Activated naive CD4-positive, alpha-beta T cell treated with anti-CD3 and anti-CD28 coated beads, Interleukin-2, amount 50 U/mL, for 24 hours (primary cell): ENCODE data around the gene UBR1.
"Not testable (repeated sequence)": the region's sequence is repeated elsewhere in the genome, so short reads cannot be mapped to it uniquely, and the experiment has no call there.

Source experiments
- H3K27ac Mint-ChIP-seq: one replicate; pipeline ENCODE4 v1.8.0; 2021; ENCODE audit warnings: mild to moderate bottlenecking, mixed read lengths
- H3K27me3 Mint-ChIP-seq: one replicate; pipeline ENCODE4 v1.8.0; 2021; ENCODE audit warnings: mixed read lengths
- H3K36me3 Mint-ChIP-seq: one replicate; pipeline ENCODE4 v1.8.0; 2021; ENCODE audit warnings: mixed read lengths
- H3K4me1 Mint-ChIP-seq: one replicate; pipeline ENCODE4 v1.8.0; 2021; ENCODE audit warnings: mixed read lengths
- H3K4me3 Mint-ChIP-seq: one replicate; pipeline ENCODE4 v1.8.0; 2021; ENCODE audit warnings: mild to moderate bottlenecking, mixed read lengths
- H3K9me3 Mint-ChIP-seq: one replicate; pipeline ENCODE4 v1.8.0; 2021; ENCODE audit warnings: mixed read lengths

UBR1 gene

DNA sequence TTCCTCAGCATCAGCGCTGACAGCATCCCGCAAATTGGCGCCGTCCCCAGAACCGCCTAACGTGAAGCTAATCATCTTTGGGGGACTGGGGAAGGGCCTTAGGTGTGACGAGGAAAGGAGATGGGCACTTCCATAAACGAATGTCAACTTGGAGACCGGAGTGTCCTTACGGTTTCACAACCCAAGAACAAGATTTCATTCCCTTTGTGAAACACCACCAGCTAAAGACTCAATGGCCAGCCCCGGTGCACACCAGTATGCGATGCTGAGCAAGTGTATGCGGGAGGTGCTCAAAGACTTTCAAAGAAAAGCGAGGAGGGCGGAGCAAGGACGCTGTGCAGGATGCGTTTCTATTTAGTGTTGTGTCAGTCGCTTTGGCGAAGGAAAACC is 184.5 kb downstream of the UBR1 start:
- no peaks in the 10 kb centered on the region for H3K27me3 Mint-ChIP-seq
- H3K4me1 Mint-ChIP-seq, result peaks cover 30% of the 10 kb centered on the region
- no peaks in the 10 kb centered on the region for H3K36me3 Mint-ChIP-seq
- H3K4me3 Mint-ChIP-seq, result peak overlapping the region; percentile 98
- H3K9me3 Mint-ChIP-seq, result no peaks in the 10 kb centered on the region
- peak overlapping the region; percentile 97 for H3K27ac Mint-ChIP-seq

DNA sequence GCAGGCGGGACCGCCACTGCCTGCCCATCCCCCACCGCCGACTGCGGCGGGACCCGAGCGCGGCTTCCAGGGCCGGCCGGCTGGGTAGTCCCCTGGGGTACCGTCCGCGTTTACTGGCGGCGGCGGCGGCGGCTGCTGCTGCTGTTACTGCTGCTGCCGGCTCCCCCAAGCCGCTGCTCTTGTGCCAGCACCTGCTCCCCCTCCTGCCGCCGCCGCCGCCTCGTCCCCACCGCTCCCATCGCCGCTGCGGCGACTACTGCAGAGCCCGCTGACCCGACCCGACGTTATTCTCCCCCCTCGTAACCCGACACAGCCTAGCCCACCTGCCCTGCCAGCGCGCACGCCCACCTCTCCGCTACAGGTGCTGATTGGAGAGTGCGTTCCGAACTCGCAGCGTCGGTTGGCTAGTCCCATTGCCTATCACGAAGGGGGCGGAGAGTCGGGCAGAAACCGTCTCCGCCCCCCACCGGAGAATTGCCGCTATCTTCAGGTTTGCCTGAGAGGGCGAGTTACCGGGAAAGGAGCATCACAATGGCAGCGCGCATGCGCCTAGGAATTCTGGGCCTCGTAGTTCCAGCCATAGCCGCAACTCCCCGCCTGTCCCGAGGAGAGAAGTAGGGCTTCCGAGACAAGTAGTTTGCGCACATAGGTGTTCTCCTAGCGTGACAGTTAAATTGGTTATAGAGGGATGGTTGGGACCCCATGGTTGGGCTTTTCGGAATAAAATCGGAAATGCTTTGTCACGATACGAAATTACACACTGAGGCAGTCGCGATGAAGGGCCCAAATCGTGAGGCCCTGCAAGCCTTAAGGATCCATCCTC is 185.1 kb downstream of the UBR1 start, which contains the start of gene TTBK2:
TSS of gene TTBK2 (minus strand) at position 260 of the 823 bp plus-strand sequence. CDS start 42,161 bp downstream, outside the sequence.
- H3K27ac Mint-ChIP-seq, result peak within 1 kb of the TSS; percentile 97
- H3K4me1 Mint-ChIP-seq, result peaks cover 30% of the 10 kb centered on the region
- no peaks in the 10 kb centered on the region for H3K9me3 Mint-ChIP-seq
- H3K36me3 Mint-ChIP-seq, result no peaks in the 10 kb centered on the region
- peak within 1 kb of the TSS; percentile 98 for H3K4me3 Mint-ChIP-seq
- H3K27me3 Mint-ChIP-seq, result no peaks in the 10 kb centered on the region

DNA sequence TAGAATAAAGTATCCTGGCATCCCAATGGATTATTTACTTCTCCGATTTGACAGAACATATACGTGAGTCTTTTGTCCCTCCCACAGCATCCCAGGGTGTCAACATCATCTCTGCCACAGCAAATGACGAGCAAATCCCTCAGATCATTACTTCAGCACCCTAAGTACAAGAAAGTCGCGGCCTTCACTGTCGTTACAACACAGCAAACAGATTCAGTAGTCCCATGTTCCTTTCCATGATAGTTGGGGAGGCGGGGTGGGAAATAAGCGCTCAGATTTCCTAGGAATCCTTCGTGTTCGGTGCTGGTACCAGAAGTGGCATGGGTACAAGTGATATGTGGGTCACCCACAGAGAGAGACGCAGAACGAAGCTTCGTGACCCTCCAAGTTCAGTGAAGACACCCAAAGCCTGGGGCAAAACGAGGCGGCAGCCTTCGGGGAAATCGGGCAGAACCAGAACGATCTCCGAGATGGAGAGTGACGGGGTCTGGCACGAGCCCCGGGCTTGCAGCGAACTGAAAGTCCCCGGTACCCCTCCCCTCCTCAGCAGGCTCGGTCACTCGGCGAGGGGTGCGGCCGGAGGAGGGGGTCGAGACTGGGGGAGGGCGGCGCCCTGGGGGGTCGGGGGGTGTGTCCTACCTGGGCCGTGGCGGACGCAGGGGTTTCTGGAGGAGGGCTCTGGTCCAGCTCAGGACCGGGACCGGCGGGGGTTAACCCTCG is 185.9 kb downstream of the UBR1 start:
- no peaks in the 10 kb centered on the region for H3K36me3 Mint-ChIP-seq
- H3K4me1 Mint-ChIP-seq, result peaks cover 35% of the 10 kb centered on the region
- H3K27ac Mint-ChIP-seq, result peak overlapping the region; percentile 92
- H3K27me3 Mint-ChIP-seq, result no peaks in the 10 kb centered on the region
- H3K9me3 Mint-ChIP-seq, result no peaks in the 10 kb centered on the region
- peak overlapping the region; percentile 95 for H3K4me3 Mint-ChIP-seq

DNA sequence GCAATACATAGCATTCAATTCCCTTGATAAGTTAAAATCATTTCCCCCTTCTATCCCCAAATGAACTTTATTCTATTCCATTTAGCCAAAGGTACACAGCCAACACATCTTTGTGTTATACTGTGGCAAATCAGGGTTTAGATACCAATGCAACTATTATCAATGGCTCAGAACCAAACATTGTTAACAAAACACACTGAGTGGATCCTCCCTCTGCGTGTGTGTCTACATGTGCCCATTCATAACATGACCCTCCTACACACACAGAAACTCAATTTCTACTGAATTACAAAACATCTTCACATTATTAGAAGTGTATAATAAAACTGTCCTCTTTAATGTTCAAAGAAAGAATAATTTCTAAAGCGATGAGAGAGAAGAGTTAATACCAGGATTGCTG is 186.5 kb downstream of the UBR1 start:
- Mint-ChIP-seq H3K4me1 (peaks cover 39% of the 10 kb centered on the region), H3K27me3 (no peaks in the 10 kb centered on the region), H3K36me3 (no peaks in the 10 kb centered on the region), H3K4me3 (peak overlapping the region; percentile 95), H3K27ac (peak overlapping the region; percentile 92), H3K9me3 (no peaks in the 10 kb centered on the region)

DNA sequence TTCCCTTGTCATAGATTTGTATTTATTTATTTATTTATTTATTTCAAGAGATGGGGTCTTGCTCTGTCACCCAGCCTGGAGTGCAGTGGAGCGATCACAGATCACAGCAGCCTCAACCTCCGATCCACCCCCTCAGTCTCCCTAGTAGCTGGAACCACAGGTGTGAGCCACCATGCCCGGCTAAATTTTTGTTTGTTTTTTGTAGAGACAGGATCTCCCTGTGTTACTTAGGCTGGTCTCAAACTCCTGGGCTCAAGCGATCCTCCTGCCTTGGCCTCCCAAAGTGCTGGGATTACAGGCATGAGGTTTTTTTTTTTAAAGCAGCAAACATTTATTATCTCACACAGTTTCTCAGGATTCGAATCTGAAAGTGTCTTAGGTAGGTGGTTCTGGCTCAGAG is 187.8 kb downstream of the UBR1 start:
- Mint-ChIP-seq H3K36me3 (no peaks in the 10 kb centered on the region), H3K4me3 (no peak overlapping the region), H3K4me1 (peaks cover 39% of the 10 kb centered on the region), H3K9me3 (no peaks in the 10 kb centered on the region), H3K27me3 (no peaks in the 10 kb centered on the region), H3K27ac (peak overlapping the region; percentile 51)

DNA sequence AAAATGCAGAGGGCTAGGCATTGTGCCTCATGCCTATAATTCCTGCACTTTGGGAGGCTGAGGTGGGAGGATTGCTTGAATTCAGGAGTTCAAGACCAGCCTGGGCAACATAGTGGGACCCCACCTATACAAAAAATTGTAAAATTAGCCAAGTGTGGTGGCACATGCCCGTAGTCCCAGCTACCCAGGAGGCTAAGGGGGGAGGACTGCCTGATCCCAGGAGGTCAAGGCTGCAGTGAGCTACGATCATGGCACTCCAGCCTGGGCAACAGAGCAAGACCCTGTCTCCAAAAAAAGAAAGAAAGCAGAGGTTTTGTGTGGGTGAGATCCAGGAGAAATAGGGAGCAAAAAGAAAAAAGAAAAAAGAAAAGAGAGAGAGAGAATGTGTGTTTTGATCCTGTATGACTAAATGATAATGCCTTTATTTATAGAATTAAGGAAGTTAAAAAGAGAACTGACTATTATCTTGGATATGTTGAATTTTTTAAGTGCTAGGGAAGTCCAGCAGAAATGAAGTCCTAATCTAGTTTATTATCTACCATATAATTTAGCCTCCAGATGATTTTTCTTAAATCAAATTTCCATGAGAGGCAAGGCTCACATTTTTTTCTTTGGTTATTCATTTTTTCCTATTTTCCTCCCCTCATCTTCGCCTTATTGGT is 190.1 kb downstream of the UBR1 start:
- Mint-ChIP-seq H3K27me3 (no peaks in the 10 kb centered on the region), H3K4me1 (peaks cover 42% of the 10 kb centered on the region), H3K9me3 (no peaks in the 10 kb centered on the region), H3K4me3 (no peak overlapping the region), H3K36me3 (no peaks in the 10 kb centered on the region), H3K27ac (no peak overlapping the region)

- no peak overlapping the region for H3K4me3 Mint-ChIP-seq
- no peaks in the 10 kb centered on the region for H3K9me3 Mint-ChIP-seq
- no peak overlapping the region for H3K27ac Mint-ChIP-seq
- peaks cover 43% of the 10 kb centered on the region for H3K4me1 Mint-ChIP-seq
- H3K36me3 Mint-ChIP-seq, result no peaks in the 10 kb centered on the region
- H3K27me3 Mint-ChIP-seq, result no peaks in the 10 kb centered on the region
These were observed 190.9 kb downstream of the UBR1 start for GRCh38 chr15:42914728-42915497.

- peaks cover 5% of the 10 kb centered on the region for H3K36me3 Mint-ChIP-seq
- peaks cover 38% of the 10 kb centered on the region for H3K4me1 Mint-ChIP-seq
- H3K9me3 Mint-ChIP-seq, result no peaks in the 10 kb centered on the region
- no peak overlapping the region for H3K4me3 Mint-ChIP-seq
- no peaks in the 10 kb centered on the region for H3K27me3 Mint-ChIP-seq
- H3K27ac Mint-ChIP-seq, result peak overlapping the region; percentile 36
These were observed 194.7 kb downstream of the UBR1 start for GRCh38 chr15:42911058-42911592.

- H3K9me3 Mint-ChIP-seq, result no peaks in the 10 kb centered on the region
- H3K36me3 Mint-ChIP-seq, result peaks cover 5% of the 10 kb centered on the region
- H3K4me1 Mint-ChIP-seq, result peaks cover 34% of the 10 kb centered on the region
- no peak overlapping the region for H3K27ac Mint-ChIP-seq
- H3K27me3 Mint-ChIP-seq, result no peaks in the 10 kb centered on the region
- no peak overlapping the region for H3K4me3 Mint-ChIP-seq
These were observed 197.3 kb downstream of the UBR1 start for GRCh38 chr15:42908538-42908937.

DNA sequence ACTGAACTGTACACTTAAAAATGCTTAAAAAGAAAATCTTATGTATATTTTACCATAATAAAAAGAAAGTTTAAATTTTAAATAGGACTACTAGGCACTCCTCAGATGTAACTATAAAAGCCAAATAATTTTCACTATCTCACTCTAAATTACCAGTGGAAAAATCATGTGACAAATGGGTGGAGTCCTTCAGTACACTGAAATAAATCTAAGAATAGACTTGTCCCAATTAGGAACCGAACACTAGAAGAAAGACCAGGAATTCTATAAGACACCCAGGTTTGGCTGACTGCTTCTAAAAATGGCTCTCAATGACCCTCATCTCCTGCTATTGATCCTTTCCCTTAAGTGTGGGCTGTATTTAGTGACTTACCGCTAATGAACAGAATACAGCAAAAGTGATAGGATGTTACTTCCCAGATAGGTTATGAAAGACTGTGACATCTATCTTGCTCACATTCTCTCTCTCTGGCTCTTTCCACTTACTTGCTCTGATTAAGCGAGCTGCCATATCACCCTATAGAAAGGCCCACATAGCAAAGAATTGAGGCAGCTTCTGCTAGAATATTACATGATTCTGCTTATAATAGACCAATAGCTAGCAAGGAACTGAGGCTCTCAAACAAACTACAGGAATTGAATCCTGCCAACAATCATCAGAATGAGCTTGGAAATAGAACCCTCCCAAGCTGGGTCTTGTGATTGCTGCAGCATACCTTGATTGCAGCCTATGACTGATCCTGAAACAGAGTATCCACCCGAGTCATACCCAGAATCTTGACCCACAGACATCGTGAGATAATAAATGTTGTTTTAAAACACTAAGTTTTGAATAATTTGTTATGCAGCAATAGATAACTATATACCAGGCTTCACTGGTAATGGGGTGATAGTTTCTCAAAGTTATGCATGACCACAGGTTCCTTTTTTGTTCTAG is 202.2 kb downstream of the UBR1 start:
- peaks cover 5% of the 10 kb centered on the region for H3K36me3 Mint-ChIP-seq
- no peak overlapping the region for H3K27ac Mint-ChIP-seq
- H3K27me3 Mint-ChIP-seq, result no peaks in the 10 kb centered on the region
- no peaks in the 10 kb centered on the region for H3K9me3 Mint-ChIP-seq
- H3K4me3 Mint-ChIP-seq, result no peak overlapping the region
- H3K4me1 Mint-ChIP-seq, result peaks cover 16% of the 10 kb centered on the region

DNA sequence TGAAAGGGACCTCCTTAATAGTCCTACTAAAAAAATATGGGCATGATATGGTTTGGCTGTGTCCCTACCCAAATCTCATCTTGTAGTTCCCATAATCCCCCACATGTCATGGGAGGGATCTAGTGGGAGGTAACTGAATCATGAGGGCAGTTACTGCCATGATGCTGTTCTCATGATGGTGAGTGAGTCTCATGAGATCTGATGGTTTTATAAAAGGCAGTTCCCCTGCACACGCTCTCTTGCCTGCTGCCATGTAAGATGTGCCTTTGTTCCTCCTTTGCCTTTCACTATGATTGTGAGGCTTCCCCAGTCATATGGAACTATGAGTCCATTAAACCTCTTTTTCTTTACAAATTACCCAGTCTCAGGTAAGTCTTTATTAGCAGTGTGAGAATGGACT is 211.9 kb downstream of the UBR1 start:
- not testable (repeated sequence) for H3K9me3 Mint-ChIP-seq, H3K4me3 Mint-ChIP-seq, H3K27me3 Mint-ChIP-seq, H3K27ac Mint-ChIP-seq
- H3K36me3 Mint-ChIP-seq, result peaks cover 11% of the 10 kb centered on the region
- H3K4me1 Mint-ChIP-seq, result peaks cover 16% of the 10 kb centered on the region
